Placental pericyte (primary cell): ENCODE results near the gene ITPR1. TPM values are rescaled to one million over a fixed set of nuclear protein-coding genes. Genes with fewer than 3 reads are reported as not detected.

ENCODE experiments used
- total RNA-seq: library from RNA; depleted of rRNA; stranded (reverse); fragments of >200 nt; gene quantifications from 2 replicates; pipeline ENCODE4 v1.2.3, GENCODE V29; 2012

Gene ITPR1
- total RNA-seq: 9.4 and 92.1 TPM in 2 replicates

GRCh38 chr3:4493014-4493940 lies at the start of gene ITPR1:
ITPR1 (plus strand) TSS chr3:4493348; CDS start chr3:4516492, 23,144 bp downstream.

GRCh38 chr3:4466741-4467521 lies 26.2 kb upstream of the ITPR1 start, which contains the start of gene SUMF1:
SUMF1 (minus strand) TSS chr3:4467269; CDS start chr3:4467245, 24 bp downstream.

Other genes with a start within 250 kb of the ITPR1 start
- gene SETMAR, start 190.0 kb upstream of the ITPR1 start, total RNA-seq: 5.7 and 8.7 TPM in 2 replicates
- gene SUMF1, start 26.1 kb upstream of the ITPR1 start, total RNA-seq: 32.6 and 47.7 TPM in 2 replicates